SH-SY5Y (cell line): Measurements from ENCODE around the gene BFAR.

Experiments used
- GATA2 ChIP-seq: IDR thresholded peaks from 2 replicates; pipeline ENCODE4 v1.6.1; 2011; ENCODE audit warnings: mild to moderate bottlenecking, low read depth, low read length
- GATA3 ChIP-seq: IDR thresholded peaks from 2 replicates; pipeline ENCODE4 v1.6.1; 2011; ENCODE audit warnings: low read depth, mild to moderate bottlenecking, low read length, moderate library complexity

Gene BFAR, protein sequence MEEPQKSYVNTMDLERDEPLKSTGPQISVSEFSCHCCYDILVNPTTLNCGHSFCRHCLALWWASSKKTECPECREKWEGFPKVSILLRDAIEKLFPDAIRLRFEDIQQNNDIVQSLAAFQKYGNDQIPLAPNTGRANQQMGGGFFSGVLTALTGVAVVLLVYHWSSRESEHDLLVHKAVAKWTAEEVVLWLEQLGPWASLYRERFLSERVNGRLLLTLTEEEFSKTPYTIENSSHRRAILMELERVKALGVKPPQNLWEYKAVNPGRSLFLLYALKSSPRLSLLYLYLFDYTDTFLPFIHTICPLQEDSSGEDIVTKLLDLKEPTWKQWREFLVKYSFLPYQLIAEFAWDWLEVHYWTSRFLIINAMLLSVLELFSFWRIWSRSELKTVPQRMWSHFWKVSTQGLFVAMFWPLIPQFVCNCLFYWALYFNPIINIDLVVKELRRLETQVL

DNA sequence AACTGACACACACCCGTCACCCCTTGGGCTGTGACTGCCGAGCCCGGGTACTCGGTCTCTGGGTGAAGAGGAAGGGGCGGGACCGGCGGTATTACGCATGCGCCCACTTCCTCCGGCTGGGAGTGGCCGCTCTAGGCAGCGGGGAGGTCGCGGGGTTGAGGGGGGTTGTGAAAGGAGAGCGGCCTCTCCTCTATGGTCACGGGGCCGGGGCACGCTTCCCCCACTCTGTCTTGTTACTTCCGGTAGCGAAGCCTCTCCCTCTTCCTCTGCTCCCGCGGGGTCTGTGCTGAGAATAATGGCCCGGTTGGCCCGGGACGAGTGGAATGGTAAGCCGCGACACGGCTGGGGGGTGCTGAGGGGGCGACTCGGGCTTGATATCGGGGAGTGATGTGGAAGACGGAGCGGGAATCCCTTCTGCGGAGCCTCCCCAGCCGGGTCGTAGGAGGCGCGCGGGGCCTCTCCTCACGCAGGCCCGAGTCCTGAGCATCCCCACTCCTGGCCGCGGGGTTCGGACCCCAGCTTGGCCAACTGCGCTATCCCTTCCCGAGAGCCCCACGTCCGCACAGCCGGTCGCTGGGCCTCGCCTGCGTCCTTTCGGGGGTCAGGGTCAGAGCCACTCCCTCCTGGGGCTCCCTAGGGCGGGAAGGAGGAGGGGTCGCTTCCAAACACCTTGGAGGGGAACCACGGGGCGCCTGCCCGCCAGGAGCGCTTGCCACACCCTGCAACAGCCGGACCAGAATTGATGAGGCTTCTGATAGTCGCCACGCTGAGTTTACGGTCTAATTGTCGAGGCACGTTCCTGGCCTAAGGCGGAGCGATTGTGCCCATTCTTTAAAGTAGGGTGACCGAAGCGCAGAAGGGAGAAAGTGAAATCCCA is at the start of gene BFAR:
Gene BFAR, plus strand, starts transcription at position 259 of the 877 bp plus-strand sequence. CDS start 11,396 bp downstream, outside the sequence.
- TF ChIP-seq GATA3: no peak
- TF ChIP-seq GATA2: no peak

DNA sequence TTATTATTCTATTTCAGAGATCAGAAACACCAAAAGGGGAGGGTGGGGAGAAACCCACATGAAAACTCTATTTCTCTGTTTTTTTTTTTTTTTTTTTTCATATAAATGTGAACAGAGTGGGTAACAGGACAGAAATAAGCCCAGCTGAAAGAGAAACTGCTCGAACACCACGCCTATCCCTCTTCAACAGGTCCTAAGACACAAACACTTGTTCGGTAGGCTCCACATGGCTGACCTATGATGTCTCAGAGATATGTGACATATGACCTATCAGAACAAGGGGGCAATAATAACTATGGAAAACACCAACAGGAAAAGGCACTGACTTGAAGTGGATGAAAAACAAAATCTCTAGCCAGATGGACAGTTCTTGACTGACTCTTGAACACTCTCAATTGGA is 47.5 kb upstream of the BFAR start:
- TF ChIP-seq GATA2 (no peak), GATA3 (no peak)

DNA sequence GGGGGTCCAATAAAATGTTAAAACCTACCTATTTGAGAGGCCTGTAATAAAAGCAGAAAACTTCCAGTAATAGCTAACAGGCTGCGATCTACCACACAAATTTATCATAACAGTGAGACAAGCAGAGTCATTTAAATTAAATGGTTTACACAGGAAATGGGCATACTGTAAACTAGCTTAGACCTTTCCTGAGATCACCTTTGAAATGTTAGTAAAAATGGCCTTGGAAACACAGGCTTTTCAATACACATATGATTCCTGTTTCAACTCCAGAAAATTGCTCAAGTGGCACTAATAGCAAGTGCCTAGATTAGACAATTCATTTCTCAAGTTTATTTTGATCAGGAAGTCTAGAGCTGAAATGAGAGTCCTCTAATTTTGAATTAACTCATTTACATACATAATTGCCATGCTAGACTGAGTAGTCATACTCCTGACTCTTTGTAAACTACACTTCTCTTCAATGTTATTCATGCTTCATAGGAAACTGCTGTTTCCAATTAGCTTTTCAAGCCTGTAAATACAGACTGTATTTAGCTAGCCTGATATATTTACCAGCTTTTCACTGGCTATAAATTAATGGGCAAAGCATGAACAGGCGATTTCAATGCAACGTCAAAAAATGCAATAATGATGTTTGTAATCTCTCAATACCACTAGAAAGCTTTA is 46.0 kb upstream of the BFAR start:
- TF ChIP-seq GATA2 (no peak), GATA3 (no peak)

DNA sequence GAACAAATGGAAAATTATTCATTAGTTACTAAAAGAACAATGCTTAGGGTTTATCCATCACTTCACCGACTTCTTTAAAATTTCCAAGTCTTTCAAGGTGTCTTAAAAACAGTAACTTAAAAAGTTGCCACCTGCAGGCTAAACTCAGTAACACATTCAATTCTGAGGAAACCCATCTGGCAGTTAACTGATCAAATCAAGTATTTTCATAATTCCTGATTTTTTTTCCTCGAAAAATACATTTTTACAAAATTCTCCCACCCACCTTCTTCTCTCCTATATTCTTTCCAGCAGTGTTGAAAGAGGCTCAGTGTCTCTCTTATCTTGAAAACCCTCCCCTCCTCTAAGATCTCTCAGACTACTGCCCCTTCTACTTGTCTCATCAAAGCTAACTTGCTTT is 32.6 kb upstream of the BFAR start:
- TF ChIP-seq GATA2: no peak
- TF ChIP-seq GATA3: no peak

DNA sequence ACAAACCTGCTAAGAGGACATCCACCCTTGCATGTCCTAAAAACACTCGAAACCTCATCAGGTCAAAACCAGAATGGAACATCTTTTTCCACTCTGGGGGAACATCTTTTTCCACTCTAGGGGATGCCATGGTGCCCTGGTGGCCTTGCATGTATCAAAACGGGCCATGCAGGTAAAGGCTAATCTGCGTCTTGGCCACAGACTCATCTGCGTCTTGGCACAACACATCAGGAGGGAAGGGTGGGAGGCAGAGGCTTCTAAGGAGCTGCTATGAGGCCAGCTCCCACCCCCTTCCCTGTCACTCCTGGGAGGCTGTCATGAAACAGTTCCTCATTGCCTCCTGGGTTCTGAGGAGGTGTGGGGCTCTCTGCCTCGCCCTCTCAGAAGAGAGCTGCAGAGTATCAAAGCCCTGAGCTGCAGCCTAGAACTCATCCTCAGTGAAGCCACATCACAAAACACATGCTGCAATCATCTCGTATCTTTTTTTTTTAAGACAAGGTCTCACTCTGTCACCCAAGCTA is 30.2 kb upstream of the BFAR start:
- TF ChIP-seq GATA2 (no peak), GATA3 (no peak)

DNA sequence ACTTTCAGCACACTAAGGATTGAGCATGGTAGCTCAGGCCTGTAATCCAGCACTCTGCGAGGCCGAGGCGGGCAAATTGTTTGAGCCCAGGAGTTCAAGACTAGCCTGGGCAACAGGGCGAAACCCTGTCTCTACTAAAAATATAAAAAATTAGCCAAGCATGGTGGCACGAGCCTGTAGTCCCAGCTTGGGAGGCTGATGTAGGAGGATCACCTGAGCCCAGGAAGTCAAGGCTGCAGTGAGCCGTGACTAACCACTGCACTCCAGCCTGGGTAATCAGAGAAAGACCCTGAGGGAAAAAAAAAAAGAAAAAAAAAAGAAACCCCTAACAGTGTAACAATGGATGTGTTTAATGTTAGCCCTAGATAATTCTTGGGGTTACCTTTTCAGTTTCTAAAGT is 26.6 kb upstream of the BFAR start:
- TF ChIP-seq GATA3: no peak

DNA sequence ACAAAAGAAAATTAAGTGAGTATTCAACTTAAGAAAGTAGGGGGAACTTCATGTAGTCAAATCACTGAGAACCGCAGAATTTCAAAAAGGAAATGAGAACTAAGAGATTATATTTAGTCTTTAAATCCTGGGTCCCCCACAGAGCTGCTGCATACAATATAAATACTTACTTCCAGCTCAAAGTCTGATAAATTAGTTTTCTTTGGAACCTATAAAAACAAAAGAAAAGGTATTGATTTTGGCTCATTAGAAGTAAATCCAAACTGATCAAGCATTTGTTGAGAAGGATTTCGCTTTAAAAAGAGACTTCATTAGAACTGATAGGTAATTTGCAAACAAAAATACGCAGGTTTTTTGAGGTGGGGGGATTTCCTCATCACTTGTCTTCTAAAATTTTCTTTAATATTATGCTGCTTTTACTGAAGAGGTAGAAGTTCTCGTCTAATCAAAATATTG is 24.6 kb upstream of the BFAR start:
- TF ChIP-seq GATA2 (no peak), GATA3 (no peak)

DNA sequence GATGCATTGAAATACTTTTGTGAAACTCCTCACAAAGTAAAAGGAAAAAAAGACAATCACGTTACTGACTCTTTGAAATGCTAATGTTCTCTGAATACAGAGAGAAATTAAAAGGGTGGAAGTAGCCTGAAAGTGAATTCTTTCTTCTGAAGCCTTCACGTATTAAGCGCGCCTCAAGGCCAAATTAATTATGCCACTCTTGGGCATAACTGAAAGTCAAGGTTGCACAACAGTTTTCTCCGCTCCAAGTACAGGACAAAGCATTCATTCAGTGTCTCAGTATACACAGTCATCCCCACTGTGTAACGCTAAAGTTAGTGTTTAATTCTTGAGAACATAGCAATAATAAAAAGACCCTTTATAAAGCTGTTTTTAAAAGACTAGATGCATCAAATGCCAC is 24.1 kb upstream of the BFAR start:
- TF ChIP-seq GATA3 (no peak), GATA2 (no peak)

DNA sequence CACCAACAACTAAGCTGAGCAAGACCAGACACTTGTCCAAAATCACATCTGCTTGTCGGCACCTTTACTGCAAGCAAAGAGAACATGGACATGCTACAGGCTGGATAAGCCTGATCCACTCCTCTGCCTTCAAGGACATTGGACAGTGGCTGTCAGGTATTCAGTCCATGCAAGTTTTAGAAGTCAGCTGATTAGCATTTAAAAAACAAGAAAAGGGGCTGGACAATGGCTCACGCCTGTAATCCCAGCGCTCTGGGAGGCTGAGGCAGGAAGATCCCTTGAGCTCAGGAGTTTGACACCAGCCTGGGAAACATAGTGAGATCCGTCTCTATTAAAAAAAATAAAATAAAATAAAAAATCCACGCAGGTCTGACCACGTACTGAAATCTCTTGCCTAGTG is 23.0 kb upstream of the BFAR start:
- TF ChIP-seq GATA2: no peak
- no peak for TF ChIP-seq GATA3

DNA sequence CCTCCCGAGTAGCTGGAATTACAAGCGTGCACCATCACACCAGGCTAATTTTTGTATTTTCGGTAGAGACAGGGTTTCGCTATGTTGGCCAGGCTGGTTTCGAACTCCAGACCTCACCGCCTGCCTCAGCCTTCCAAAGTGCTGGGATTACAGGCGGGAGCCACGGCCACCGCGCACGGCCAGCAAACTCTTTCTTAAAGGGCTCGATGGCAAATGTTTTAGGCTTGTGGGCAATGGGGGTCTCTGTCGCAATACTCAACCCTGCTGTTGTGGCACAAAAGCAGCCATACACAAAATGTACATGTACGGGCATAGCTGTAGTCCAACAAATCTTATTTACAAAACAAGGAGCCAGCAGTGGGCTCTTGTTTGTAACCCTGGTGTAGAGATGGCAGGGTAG is 21.1 kb upstream of the BFAR start:
- TF ChIP-seq GATA3 (no peak), GATA2 (no peak)

DNA sequence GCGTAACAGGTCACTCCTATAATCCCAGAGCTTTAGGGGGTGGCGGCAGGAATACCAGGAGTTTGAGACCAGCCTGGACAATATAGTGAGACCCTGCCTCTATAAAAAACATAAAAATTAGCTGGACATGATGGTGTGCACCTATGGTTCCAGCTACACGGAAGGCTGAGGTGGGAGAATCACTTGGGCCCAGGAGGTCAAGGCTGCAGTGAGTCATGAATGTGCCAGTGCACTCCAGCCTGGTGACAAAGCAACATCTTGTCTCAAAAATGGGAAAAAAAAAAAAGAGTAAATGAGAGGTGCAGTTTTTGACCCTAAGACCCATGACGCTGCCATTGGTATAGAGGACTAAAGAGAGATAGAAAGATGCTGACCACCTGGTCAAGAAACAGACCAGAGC is 18.8 kb upstream of the BFAR start:
- TF ChIP-seq GATA2: no peak

DNA sequence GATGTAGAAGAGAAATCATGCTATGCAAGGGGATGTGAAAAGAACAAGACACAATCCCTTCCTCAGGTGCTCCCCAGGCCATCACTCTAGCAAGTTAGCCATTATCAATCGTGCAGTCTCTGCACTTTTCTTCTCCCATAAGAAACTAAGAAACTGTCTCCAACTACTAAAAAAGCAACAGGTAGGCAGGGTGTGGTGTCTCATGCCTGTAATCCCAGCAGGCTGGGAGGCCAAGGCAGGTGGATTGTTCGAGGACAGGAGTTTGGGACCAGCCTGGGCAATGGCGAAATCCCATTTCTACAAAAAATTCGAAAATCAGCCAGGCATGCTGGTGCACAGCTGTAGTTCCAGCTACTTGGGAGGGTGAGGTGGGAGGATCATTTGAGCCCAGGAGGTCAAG is 16.5 kb upstream of the BFAR start:
- TF ChIP-seq GATA2 (no peak), GATA3 (no peak)

DNA sequence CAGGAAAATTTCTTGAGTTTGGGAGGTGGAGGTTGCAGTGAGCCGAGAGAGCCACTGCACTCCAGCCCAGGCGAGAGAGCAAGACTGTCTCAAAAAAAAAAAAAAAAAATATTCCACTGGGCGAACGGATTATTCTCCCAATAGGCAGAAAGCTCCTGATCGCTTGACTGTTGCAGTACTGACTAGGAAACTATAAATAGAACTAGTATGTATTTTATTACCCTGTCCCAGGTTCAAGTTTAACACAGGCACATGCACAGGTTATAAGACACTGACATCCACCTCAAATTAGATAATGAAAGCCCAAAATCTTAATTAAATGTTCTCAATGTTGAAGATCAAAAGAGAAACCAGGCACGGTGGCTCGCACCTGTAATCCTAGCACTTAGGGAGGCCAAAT is 14.2 kb upstream of the BFAR start:
- TF ChIP-seq GATA2 (no peak), GATA3 (no peak)

DNA sequence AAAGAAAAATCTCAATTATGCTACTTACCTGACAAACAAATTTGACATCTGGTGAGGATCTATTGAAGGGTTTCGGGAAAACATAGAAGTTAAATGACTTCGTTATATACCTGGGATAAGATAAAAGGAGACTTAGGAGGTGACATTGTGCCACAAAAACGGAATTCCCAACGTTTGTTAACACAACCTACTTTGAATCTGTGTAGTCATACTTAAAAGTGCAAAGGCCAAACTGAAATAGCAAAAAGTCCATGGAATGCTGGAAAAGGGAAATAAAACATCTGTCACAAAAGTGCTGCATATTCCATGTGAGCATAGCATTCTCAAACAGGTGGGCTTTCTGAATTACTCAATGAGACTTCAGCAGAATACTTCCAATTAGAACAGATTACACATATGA is 5.7 kb upstream of the BFAR start:
- TF ChIP-seq GATA2 (no peak), GATA3 (no peak)
